ENCODE results near the gene DDX1.

The DDX1 gene

DNA sequence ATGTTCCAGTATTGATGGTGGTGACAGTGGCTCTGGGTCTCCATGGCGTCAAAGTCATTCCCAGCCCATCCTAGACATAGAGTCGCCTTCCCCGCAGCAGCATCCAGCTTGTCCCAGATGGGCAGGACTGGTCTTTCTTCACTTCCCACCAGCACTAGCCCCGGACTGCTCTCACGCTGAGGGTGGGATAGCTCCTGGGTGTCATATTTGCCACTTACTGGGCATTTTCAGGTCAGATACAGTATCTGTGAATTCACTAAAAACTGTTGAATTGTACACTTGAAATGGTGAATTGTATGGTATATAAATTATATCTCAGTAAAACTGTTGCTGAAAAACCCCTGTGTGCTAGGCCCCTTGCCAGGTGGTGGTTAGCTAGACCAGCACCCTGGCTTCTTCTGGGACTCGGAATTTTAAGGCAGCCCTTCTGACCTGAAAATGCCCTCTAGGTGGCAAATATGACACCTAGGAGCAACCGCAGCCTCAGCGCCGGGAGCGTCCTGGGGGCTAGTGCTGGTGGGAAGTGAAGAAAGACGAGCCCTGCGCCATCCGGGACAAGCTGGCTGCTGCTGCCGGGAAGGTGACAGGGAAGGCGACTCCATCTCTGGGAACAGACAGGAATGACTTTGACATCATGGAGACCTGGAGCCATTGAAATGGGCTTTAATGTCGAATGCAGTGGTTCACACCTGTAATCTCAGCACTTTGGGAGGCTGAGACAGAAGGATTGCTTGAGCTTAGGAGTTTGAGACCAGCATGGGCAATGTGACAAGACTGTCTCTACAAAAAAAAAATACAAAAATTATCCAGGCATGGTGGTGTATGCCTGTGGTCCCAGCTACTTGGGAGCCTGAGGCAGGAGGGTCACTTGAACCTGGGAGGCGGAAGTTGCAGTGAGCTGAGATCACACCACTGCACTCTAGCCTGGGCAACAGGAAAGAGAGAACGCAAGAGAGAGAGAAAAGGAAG lies 56.2 kb downstream of the DDX1 start:
- DNase-seq, result no peak

DNA sequence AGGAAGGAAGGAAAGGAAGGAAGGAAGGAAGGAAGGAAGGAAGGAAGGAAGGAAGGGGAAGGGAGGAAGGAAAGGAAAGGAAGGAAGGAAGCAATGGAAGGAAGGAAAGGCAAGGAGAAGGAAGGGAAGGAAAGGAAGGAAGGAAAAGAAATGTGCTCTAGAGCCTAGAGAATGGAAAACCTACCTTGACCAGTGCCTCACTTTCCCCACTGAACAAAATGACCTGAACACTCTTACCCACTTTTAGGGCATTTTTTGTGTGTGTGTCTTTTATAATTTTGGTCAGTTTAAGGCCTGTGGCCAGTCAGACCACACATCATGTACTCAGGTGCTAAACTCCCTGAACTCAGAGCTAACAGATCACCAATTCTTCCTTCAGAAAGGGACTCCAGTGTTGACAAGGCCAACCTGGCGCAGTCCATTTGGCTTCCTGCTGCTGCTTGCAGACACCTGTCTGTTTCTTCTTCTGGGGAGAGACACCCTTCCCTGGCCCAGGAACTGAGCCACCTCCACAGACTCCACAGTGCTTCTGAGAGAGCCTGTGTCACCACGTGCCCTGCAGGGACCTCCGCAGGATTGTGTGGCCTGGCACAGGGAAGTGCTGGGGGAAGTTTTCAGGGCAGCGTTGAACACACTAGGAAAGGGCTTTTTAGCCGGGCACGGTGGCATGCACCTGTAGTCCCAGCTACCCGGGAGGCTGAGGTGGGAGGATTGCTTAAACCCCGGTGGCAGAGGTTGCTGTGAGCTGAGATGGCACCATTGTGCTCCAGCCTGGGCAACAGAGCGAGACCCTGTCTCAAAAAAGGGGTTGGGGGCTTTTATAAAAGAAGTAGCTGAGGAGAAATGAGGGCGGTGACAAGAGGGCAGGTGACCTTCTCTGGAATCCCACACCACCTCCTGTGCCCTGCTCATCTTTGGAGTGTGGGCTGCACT lies 57.2 kb downstream of the DDX1 start:
- DNase-seq, result no peak

DNA sequence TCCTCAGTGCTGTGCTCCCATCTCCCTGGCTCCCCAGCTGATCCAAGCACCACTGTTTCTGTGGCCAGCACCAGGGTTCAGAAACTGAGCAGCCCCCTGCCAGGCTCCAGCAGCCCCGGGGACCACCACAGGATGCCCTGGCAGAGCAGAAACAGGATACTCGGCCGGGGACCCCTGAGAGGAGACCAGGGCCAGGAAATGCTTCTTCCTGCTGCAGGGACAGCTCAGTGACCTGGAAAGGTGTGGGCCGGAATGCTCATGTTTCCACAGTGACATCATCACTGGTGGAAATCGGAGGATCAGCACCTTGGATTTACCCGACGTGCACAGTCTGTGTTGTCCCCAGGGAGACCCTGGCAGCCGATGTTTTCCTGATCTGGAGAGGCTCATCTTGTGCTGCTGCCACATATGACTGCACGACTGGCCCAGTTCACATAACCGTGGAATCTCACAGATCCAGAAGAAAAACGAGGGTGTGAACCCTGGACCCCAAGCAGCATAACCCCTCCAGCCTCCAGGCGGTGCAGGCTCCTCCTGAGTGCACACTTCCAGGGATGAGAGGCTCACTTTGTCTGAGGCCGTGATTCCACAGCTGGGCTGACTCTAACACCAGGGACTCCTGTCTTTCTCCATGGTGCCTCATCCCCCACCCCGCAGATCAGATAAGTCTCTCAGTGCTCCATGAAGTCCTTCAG lies 58.0 kb downstream of the DDX1 start:
- DNase-seq, result no peak

DNA sequence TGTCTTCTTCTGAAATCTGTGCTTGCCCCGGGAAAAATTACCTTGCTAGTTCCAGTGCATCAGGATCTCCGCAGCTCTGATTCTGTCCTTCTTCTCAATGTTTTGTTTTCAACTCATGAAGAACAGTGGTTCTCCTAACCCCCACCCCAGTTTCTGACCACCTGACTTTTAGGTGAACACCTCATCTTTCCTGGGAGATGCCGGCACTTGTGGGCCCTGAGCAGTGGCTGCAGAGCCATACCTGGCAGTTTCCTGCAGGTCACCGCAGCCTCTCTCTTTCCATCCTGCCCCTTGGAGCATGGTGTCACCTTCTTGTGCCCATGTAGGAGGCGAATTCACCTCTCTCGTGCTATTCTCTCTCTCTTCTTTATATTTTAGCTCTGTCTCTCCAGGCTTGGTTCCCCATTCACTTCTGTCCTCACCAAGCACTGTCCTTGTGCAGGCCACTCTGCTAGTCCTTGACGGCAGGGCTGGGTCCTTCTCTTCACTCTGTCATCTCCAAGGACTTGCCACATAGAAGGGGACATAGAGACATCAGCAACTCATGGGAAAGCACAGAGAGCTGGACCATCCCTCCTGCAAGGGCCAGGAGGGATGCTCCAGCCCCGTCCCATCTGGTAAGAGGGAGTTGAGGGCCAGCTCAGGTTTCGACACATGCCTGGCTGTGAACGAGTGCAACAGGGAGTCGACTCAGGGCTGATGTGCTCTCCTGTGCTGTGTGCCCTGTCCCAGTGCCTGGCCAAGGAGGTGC lies 59.1 kb downstream of the DDX1 start:
- DNase-seq, result no peak

DNA sequence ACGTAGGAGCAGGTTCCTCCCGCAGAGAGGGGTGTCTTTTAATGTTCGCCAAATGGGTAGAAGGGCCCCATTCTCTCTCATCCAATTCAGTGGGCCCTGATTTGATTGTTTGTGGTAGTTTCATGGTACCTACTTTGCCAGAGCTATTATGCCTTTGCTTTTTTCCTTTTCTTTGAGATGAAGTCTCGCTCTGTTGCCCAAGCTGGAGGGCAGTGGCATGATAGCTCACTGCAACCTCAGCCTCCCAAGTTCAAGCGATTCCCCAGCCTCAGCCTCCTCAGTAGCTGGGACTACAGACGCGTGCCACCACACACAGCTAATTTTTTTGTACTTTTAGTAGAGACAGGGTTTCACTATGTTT lies 59.7 kb downstream of the DDX1 start:
- no peak for DNase-seq

DNA sequence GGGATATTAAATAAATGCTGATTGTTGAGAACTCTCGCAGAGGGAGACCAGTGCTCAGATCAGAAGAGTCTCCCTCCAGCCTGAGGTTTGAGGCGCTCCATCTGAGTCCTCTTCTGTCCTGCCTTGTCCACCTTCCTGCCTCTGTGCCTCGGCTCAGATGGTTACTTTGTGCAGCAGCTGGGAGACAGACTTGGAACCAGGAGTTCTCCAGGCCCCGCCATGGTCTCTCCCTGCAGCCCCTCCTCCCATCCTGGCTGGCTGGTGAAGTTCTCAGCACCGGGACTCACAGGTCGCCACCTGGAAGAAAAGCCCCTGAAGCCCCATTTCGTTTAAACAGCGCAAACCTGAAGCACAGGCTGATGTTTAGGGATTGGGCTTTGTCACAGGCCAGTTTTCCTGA lies 60.6 kb downstream of the DDX1 start:
- no peak for DNase-seq

DNA sequence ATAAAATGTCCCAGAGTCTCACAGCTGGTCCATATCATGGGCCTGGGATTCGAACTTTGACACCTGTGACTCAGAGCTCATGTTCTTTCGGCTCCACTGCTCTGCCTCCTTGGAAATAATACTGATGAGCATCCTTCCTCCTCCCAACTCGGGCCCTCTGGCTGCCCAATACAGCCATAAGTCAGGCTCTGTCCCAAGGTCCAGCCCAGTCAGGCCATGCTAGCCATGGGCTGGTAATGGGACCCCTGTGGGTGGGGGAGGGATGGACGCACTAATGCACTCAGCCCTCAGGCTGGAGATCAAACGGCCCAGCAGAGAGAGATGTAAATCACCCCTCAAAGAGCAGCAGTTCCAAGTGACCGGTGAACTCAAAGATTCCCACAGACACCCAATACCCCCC lies 61.1 kb downstream of the DDX1 start:
- DNase-seq, result no peak

DNA sequence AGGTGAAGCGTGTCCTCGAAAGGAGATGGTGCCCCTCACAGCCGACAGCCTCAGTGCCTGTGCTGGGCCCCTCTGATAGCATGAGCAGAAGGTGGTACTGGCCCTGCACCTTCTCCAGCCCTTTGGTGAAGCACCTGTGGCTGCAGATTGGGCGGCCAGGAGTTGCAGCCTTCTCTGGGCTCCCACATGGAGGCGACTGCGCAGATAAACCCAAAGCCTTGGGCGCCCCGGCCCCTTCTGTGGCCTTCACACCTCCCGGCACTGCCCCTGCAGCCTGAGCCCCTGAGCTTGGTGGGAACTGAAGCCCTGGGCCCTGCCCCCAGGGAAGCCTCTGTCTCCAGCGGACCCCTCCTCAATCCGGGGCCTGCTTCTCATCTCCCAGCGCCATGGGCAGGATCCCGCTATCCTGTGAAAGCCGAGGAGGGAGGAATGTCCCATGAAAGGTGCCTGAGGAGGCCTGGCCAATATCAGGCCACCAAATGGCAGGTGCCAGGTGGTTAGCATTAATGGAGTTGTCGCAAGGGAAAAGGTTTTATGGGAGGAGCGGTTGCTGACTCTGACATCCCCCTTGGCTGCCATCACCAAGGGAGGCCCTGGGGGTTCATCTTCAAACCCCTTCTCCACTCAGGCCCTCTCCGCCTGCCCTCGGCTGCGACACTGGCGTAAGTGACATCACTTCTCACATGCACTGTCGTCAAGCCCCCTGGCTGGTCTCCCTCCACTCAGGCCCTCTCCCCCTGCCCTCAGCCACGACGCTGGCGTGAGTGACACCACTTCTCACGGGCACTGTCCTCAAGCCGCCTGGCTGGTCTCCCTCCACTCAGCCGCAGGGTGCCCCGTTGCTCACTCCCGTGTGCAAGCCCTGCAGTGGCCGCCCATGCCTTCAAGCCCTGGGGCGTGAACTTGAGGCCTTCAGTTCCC lies 62.4 kb downstream of the DDX1 start:
- no peak for DNase-seq

DNA sequence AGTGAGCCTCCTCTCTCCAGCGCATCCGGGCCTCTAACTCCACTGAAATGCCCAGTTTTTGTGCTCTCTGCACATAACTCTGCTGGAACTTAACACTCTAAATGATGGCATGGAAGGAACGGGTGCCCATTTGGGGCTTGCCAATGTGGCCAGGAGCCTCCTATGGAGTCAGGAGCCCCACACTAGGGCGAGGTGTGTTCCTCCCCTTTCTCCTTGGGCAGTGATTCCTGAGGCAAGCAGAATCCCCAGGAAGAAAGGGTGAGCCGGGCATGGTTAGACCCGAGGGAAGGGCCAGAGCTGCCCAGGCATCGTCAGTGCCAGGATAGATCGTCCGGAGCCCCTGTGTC lies 63.0 kb downstream of the DDX1 start:
- DNase-seq, result no peak

DNA sequence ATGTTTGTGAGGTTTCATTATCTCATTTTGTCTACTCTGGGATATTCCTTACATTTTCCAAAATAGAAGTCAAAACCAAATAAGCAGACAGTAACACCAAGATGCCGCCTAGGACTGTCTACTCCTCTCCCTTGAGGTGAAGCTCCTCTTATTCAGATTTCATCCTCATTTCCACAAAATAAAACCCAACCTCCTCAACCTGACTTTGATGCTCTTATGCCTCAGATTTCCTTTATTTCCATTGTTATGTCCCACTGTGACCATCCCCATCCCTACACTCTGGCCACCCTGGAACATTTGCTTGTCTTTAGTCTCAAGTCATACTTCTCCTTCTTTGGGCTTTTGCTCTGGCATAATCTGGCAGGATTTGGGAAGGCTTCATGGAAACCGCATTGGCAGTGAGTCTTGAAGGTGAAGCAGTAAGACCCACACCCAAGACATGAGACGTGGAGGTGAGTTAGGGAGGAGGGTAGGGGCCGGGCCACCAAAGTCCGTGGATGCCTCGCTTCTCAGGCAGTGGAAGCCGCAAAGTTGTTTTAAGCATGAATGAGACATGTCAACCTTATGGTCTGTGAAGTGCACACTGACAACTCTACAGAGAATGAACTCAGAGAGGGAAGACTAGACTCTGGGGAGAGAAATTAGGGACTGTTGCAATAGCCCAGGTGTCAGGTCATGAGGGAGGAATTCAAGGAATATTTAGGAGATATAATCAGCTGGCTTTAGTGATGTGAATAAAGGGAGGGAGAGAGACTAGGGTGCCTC lies 63.6 kb downstream of the DDX1 start:
- DNase-seq, result no peak

DNA sequence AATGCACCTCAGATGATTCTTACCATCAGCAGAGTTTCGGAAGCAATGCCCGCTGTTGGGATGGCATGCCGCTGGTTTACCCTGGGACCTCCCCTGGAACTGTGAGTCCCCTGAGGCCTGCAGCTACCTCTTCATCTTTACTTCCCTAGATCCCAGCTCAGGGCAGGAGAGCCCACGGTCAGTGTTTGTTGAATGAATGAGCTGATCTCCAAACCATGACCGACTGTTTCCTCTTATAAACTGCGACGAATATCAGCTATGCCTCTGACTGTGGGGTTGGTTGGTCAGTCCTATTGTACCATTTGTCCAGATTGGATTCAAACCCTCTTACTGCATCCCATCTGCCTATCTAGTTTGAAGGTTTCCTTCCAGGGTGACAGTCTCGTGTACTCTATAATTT lies 64.4 kb downstream of the DDX1 start:
- no peak for DNase-seq

DNA sequence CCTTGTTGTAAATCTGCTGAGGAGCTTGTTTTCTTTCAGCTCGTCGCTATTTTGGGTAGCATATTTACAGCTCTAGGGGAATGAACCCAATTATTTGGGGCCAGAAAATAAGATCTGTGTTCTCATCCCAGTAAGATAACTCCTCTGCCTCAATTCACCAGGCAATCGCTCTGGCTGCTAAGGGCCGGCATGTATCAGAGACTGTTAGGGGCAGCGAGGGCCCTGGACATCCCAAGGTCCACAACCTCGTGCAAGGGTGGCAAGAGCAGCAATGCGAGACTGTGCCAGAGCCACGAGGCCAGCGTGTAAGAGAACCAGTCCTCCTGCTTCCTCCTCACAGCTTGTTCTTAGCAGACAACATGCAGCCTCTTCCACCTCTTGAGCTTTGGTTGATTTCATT lies 66.1 kb downstream of the DDX1 start:
- DNase-seq, result no peak

DNA sequence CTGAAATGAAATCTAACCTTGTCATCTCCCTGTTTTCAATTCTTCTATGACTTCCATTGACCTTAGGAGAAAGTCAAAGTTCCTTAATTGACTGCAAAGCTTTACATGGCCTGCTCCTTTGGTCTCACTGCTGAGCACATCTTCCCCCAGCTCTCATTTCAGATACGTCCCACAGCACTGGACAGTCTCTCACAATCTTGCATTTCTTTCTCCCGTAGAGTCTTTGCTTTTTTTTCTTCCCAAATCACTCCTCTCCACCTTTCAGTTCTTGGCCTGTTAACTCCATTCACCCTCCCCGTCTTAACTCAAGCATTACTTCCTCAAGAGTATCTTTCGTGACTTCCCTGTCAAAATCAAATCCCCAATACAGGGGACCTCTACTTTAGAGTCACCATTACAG lies 67.2 kb downstream of the DDX1 start:
- no peak for DNase-seq

DNA sequence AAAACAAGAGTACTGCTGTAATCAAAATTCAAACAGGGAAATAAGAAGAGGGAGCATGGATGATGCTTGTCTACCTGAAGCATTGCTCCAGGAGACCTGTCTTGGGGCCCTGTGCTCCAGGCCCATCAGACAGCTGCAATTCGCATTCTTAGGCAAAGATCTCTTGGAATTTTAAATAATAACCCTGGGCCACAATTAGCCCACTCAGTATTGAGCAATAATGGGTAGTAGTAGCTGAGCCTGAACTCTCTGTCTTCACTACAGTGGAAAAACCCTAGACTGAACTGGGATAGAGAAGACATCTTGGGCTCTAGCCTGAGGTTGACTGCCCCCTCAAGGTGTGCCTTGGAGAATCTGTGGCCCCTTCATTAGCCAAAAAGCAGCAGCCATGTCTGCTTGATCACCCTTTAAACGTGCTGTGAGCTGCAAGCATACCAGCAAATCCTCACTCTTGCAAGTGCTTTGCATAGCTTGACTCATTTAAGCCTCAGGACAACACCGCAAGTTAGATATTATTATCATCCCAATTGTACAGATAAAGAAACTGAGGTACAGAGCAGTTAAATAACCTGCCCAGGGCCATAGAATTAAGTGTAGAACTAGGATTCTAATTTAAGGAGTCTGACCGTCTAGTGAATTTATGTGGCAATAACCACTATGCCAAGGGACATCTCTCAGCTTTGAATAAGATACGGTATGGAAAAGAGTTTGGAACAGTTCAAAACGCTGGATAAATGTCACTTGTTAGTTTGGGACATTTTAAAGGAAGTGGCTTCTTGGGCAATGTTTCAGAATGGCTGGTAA lies 69.0 kb downstream of the DDX1 start:
- DNase-seq, result no peak

DNA sequence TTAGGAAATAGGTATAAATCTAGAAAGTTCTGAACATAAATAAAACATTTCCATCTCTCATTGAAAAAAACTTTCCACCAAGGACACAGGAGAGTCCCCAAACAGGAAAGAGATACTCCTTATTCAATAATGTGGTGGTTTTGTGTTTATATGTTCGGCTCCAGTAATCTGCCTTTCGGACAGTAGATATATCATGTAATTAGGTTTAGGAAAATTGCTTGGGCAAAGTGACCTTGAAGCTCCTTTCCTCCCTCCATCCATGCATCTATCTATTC lies 69.6 kb downstream of the DDX1 start:
- no peak for DNase-seq

DNA sequence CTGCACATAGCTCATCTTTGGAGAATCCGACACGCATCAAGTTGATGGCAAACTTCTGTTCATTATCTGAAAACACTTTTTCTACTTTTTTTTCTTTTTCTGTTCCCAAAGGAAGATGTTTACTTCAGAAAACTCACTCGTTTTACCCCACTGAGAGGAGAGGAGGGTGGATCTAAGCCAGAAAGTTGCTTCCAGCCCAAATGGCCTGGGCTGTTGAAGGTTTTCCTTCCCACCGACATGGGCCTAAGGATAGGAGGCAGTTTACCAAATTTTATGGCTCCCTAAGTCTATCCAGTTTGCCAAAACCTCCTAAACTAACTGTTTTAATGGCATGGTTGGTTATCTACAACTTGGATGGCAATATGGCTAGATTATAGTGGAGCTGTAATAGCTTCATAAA lies 70.4 kb downstream of the DDX1 start:
- DNase-seq, result no peak

DNA sequence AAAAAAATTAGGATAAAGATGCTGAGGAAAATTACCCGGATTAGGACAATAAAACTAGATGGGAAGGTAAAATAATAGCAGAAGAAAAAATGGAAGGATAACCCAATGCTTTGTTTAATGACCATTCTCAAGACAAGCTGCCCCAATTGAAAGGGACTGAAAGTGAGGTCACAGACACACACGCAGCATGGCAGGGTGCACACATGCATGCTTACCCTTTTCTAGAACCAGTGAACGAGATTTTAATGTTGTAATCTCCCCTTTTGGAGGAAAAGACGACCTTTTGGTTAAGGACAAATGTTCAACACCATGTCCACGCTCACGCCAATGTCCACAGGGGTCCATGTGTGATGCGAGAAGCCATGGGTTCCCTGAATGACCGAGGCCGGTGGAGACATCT lies 70.9 kb downstream of the DDX1 start:
- DNase-seq, result no peak

DNA sequence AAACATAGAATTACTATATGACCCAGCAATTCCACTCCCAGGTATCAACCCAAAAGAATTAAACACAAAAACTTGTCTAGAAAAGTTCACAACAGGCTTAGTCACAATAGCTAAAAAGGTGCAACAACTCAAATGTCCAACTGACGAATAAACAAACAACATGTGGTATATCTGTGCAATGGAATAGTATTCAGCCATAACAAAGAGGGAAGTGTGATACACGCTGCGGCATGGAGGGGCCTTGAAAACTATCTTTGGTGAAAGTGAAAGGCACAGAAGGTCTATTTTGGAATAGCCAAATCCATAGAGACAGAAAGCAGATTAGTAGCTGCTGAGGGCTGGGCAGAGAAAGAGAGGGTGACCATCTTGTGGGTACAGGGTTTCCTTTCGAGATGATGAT lies 72.1 kb downstream of the DDX1 start:
- DNase-seq, result no peak

DNA sequence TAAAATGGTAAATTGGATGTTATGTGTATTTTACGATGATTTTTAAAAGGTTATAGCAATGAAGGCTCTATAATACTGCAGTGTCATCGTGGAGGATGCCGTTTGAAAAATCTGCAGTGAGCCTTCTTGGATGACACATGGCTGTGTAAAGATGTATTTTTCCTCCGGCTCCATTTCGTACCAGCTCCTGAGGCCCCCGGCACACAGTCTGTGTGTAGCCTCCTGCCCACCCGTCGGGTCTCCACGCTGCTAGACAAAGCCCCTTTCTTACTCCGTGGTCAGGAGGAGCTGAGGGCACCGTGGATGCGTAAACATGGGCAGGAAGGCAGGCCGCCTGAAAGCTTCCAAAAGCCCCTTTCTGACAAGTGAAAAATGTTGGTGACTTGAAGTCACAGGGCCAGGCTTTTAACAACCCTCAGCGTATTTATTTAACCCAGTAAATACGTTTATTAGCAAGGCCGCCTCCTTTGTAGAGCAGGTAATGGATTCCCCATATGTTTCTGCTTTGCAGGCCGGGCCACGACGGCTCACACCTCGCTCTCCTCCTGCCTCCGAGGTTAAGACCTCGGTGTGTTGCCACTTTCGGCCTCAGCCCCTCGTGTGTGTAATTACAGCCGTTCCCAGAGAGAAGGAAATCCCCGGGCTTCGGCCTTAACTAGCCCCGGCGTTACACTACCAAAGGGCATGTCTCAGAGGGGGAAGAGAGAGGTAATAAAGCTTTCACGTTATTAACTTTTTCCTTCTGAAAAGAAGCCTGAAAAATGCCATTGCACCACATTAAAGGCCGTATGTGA lies 72.8 kb downstream of the DDX1 start:
- DNase-seq, result no peak
